Activated CD4-positive, alpha-beta T cell treated with anti-CD3 and anti-CD28 coated beads, Interleukin-2, amount 50 U/mL, for 4 hours (primary cell): ENCODE measurements around the gene JAG1.
"Not testable (repeated sequence)": the region's sequence is repeated elsewhere in the genome, so short reads cannot be mapped to it uniquely, and the experiment has no call there.

Experiments used
- DNase-seq, 2 experiments: peaks; one replicate each; pipeline ENCODE4 v3.0.0-alpha.2; 2020

JAG1 gene

GRCh38 chr20:10634683-10635411 is 39.0 kb downstream of the JAG1 start:
- DNase-seq: no peak

- no peak for DNase-seq
Measured at GRCh38 chr20:10634211-10634610, 39.6 kb downstream of the JAG1 start.

- no peak for DNase-seq
Measured at GRCh38 chr20:10633718-10634117, 40.1 kb downstream of the JAG1 start.

- DNase-seq: no peak
Measured at GRCh38 chr20:10632721-10633509, 40.9 kb downstream of the JAG1 start.

- DNase-seq: no peak
Measured at GRCh38 chr20:10631126-10631525, 42.7 kb downstream of the JAG1 start.

- DNase-seq: no peak
Measured at GRCh38 chr20:10629946-10630650, 43.7 kb downstream of the JAG1 start.

- DNase-seq: no peak
Measured at GRCh38 chr20:10626896-10627295, 46.9 kb downstream of the JAG1 start.

GRCh38 chr20:10625641-10626040 is 48.2 kb downstream of the JAG1 start:
- no peak for DNase-seq

- DNase-seq: no peak
Measured at GRCh38 chr20:10622657-10623418, 51.0 kb downstream of the JAG1 start.

GRCh38 chr20:10621149-10621548 is 52.6 kb downstream of the JAG1 start:
- no peak for DNase-seq

GRCh38 chr20:10619427-10619826 is 54.4 kb downstream of the JAG1 start:
- DNase-seq: no peak

GRCh38 chr20:10618611-10619245 is 55.1 kb downstream of the JAG1 start:
- DNase-seq: no peak

- DNase-seq: not testable (repeated sequence)
Measured at GRCh38 chr20:10617549-10618133, 56.2 kb downstream of the JAG1 start.

- no peak for DNase-seq
Measured at GRCh38 chr20:10616212-10616611, 57.6 kb downstream of the JAG1 start.

GRCh38 chr20:10613911-10614310 is 59.9 kb downstream of the JAG1 start:
- no peak for DNase-seq

- DNase-seq: not testable (repeated sequence)
Measured at GRCh38 chr20:10613426-10613825, 60.4 kb downstream of the JAG1 start.

GRCh38 chr20:10611357-10611756 is 62.4 kb downstream of the JAG1 start:
- no peak for DNase-seq

GRCh38 chr20:10610251-10610650 is 63.5 kb downstream of the JAG1 start:
- DNase-seq: no peak

- no peak for DNase-seq
Measured at GRCh38 chr20:10609770-10610169, 64.0 kb downstream of the JAG1 start.

GRCh38 chr20:10609276-10609675 is 64.5 kb downstream of the JAG1 start:
- DNase-seq: no peak

- no peak for DNase-seq
Measured at GRCh38 chr20:10605547-10606195, 68.1 kb downstream of the JAG1 start.
